SK-N-SH (cell line): Measurements from ENCODE around the gene FCER1G. TPM values are rescaled to one million over a fixed set of nuclear protein-coding genes. Genes with fewer than 3 reads are reported as not detected.

Experiments used
- CTCF ChIA-PET: fragments of 300-600, 350-600 bp; formaldehyde crosslinking; extraction: SDS; loops from one replicate; lab custom pipeline; 2021; lab: Yijun Ruan, JAX
- POLR2A ChIA-PET: fragments of 350-600 bp; sonication (Branson Sonifier 250); formaldehyde crosslinking; extraction: SDS; loops from one replicate; lab custom pipeline; 2020; ENCODE audit warnings: antibody characterized with exemption, inconsistent platforms; lab: Yijun Ruan, JAX
- DNase-seq: peaks from one replicate; pipeline ENCODE4 v3.0.0; 2012
- H2AFZ ChIP-seq: fragments of 200-600 bp; sonication (generic); 2 replicates; pipeline ENCODE4 v1.8.1; 2016; ENCODE audit warnings: antibody characterized with exemption, mild to moderate bottlenecking, low read depth
- H3F3A ChIP-seq: fragments of 200-600 bp; sonication (generic); replicated peaks from 2 replicates; pipeline ENCODE3; 2016; ENCODE audit warnings: antibody characterized with exemption, mild to moderate bottlenecking; ENCODE audit not compliant: insufficient read depth
- H3K27ac ChIP-seq, 2 experiments: fragments of 200-500 bp in 1 of 2; fragments of 200-600 bp in 1 of 2; sonication (Bioruptor generic) in 1 of 2; sonication (generic), shearing (Covaris generic) in 1 of 2; 2 replicates each; pipeline versions ENCODE4 v1.5.1 to v1.6.1; 2014 to 2016; ENCODE audit warnings: low read depth in 2 of 2, inconsistent platforms in 1 of 2, low read length in 1 of 2, mild to moderate bottlenecking in 1 of 2, mixed read lengths in 1 of 2
- H3K27me3 ChIP-seq: fragments of 200-600 bp; sonication (generic), shearing (Covaris generic); 2 replicates; pipeline ENCODE4 v1.6.1; 2016; ENCODE audit warnings: mixed run types; ENCODE audit not compliant: insufficient read depth
- H3K36me3 ChIP-seq, 2 experiments: fragments of 200-500 bp in 1 of 2; fragments of 200-600 bp in 1 of 2; sonication (Bioruptor generic) in 1 of 2; sonication (generic) in 1 of 2; replicated peaks in 1 of 2; 2 replicates each; pipeline versions ENCODE3 to v1.5.1; 2014 to 2016; ENCODE audit warnings: low read length in 1 of 2, mild to moderate bottlenecking in 1 of 2; ENCODE audit not compliant: insufficient read depth in 2 of 2, control insufficient read depth in 1 of 2
- H3K4me1 ChIP-seq, 2 experiments: fragments of 200-500 bp in 1 of 2; fragments of 200-600 bp in 1 of 2; sonication (Bioruptor generic) in 1 of 2; sonication (generic), shearing (Covaris generic) in 1 of 2; 2 replicates each; pipeline versions ENCODE4 v1.5.1 to v1.6.1; 2014 to 2016; ENCODE audit warnings: low read depth in 1 of 2, low read length in 1 of 2, mixed run types in 1 of 2; ENCODE audit not compliant: insufficient read depth in 2 of 2, control insufficient read depth in 1 of 2
- H3K4me2 ChIP-seq: fragments of 200-600 bp; sonication (generic), shearing (Covaris generic); 2 replicates; pipeline ENCODE4 v1.6.1; 2017; ENCODE audit warnings: mixed run types
- H3K4me3 ChIP-seq, 2 experiments: fragments of 200-500 bp in 1 of 2; fragments of 200-600 bp in 1 of 2; sonication (Bioruptor generic) in 1 of 2; sonication (generic), shearing (Covaris generic) in 1 of 2; 2 replicates each; pipeline versions ENCODE4 v1.5.1 to v1.8.1; 2014 to 2016; ENCODE audit warnings: low read depth in 2 of 2, inconsistent platforms in 1 of 2, low read length in 1 of 2, mild to moderate bottlenecking in 1 of 2, mixed read lengths in 1 of 2, moderate library complexity in 1 of 2
- H3K79me2 ChIP-seq: fragments of 200-600 bp; sonication (generic); 2 replicates; pipeline ENCODE4 v1.8.1; 2017; ENCODE audit warnings: mild to moderate bottlenecking; ENCODE audit not compliant: insufficient read depth
- H3K9ac ChIP-seq: fragments of 200-600 bp; sonication (generic); 2 replicates; pipeline ENCODE4 v1.6.1; 2017; ENCODE audit warnings: mixed run types
- H3K9me2 ChIP-seq: fragments of 200-600 bp; sonication (generic); 2 replicates; pipeline ENCODE4 v1.6.1; 2017; ENCODE audit warnings: mixed run types
- H3K9me3 ChIP-seq: fragments of 200-600 bp; sonication (generic); 2 replicates; pipeline ENCODE4 v1.6.1; 2017; ENCODE audit warnings: mixed run types, mild to moderate bottlenecking, moderate library complexity
- H4K20me1 ChIP-seq: fragments of 200-600 bp; sonication (generic); 2 replicates; pipeline ENCODE4 v1.6.1; 2017; ENCODE audit warnings: mild to moderate bottlenecking, mixed run types; ENCODE audit not compliant: insufficient read depth
- FOSL2 ChIP-seq: IDR thresholded peaks from 2 replicates; pipeline ENCODE4 v1.4.0; 2012; ENCODE audit warnings: low read depth, mild to moderate bottlenecking, moderate library complexity, borderline replicate concordance
- NFIC ChIP-seq: IDR thresholded peaks from 2 replicates; pipeline ENCODE4 v1.4.0; 2012; ENCODE audit warnings: borderline replicate concordance
- USF2 ChIP-seq: fragments of 150-350 bp; IDR thresholded peaks from 2 replicates; pipeline ENCODE4 v1.6.1; 2017; ENCODE audit warnings: antibody characterized with exemption, low read length, low read depth, borderline replicate concordance
- YY1 ChIP-seq: IDR thresholded peaks from 2 replicates; pipeline ENCODE4 v1.4.0; 2012; ENCODE audit warnings: low read depth, mild to moderate bottlenecking
- ZBTB33 ChIP-seq: IDR thresholded peaks from 2 replicates; pipeline ENCODE4 v1.4.0; 2012; ENCODE audit warnings: low read depth, borderline replicate concordance
- WGBS: methylation state at CpG from one replicate; pipeline ENCODE4 v1.1.6; 2017; ENCODE audit warnings: low lambda C conversion rate; 5-methylcytosine and 5-hydroxymethylcytosine counted together
- polyA plus RNA-seq, 3 experiments: library from polyadenylated mRNA; depleted of rRNA; stranded (reverse); fragments of >200 nt; gene quantifications; 2 replicates each; pipeline ENCODE4 v1.2.3, GENCODE V29; 2012
- TF ChIP-seq, protein P1 (sequence below): IDR thresholded peaks from 2 replicates; pipeline ENCODE4 v1.6.1; 2012; ENCODE audit warnings: mild to moderate bottlenecking, low read depth, low read length, moderate library complexity

The FCER1G gene
- polyA plus RNA-seq, 1 of the 3 experiments (the other 2 are of a cell fraction), result 0.61 TPM

DNA sequence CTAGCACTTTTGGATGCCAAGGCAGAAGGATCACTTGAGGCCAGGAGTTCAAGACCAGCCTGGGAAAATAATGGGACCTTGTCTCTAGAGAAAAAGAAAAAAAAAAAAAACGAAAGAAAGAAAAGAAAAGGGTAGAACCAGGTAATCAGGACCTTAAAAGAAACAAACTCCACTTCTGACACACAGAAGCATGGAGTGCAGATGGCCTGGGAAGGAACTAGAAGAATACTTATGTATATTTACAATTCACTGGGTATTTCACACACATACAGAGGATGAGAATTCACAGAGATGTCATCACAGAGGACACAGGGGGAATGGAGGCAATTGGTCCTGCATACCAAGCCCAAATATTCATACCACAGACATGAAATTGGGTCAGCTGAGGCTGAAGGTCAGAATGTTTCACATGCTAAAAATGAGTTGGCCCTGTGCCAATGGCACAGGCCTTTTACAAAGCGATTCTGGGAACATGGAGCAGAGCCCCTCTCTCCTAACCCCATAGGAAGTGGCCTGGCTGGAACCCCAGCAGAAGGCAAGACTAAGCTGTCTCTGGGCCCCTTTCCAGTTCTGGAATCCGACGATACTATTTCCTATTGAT lies 42.2 kb upstream of the FCER1G start:
- no peak overlapping the region; a peak in 1 of 4 replicates for H3K27ac ChIP-seq
- DNase-seq, result no peak
- H3K4me2 ChIP-seq, result no peak overlapping the region
- no peaks in the 10 kb centered on the region for H3K9me2 ChIP-seq
- no peaks in the 10 kb centered on the region for H3K9me3 ChIP-seq
- TF ChIP-seq, protein P1, sequence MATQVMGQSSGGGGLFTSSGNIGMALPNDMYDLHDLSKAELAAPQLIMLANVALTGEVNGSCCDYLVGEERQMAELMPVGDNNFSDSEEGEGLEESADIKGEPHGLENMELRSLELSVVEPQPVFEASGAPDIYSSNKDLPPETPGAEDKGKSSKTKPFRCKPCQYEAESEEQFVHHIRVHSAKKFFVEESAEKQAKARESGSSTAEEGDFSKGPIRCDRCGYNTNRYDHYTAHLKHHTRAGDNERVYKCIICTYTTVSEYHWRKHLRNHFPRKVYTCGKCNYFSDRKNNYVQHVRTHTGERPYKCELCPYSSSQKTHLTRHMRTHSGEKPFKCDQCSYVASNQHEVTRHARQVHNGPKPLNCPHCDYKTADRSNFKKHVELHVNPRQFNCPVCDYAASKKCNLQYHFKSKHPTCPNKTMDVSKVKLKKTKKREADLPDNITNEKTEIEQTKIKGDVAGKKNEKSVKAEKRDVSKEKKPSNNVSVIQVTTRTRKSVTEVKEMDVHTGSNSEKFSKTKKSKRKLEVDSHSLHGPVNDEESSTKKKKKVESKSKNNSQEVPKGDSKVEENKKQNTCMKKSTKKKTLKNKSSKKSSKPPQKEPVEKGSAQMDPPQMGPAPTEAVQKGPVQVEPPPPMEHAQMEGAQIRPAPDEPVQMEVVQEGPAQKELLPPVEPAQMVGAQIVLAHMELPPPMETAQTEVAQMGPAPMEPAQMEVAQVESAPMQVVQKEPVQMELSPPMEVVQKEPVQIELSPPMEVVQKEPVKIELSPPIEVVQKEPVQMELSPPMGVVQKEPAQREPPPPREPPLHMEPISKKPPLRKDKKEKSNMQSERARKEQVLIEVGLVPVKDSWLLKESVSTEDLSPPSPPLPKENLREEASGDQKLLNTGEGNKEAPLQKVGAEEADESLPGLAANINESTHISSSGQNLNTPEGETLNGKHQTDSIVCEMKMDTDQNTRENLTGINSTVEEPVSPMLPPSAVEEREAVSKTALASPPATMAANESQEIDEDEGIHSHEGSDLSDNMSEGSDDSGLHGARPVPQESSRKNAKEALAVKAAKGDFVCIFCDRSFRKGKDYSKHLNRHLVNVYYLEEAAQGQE, result no peak
- TF ChIP-seq NFIC, result peak; percentile 60
- ChIA-PET CTCF (no interaction called here), POLR2A (no interaction called here)
- peaks cover 17% of the 10 kb centered on the region for H3K79me2 ChIP-seq
- H3K27me3 ChIP-seq, result no peaks in the 10 kb centered on the region
- H3K4me3 ChIP-seq, result no peak overlapping the region
- WGBS, result 64% methylated on average over 4 of the region's 4 CpGs
- peaks cover 0 to 17% of the 10 kb centered on the region in 2 experiments; a peak in 1 of 4 replicates for H3K4me1 ChIP-seq
- H3K9ac ChIP-seq, result no peak overlapping the region
- H3K36me3 ChIP-seq, result peaks cover 37 to 61% of the 10 kb centered on the region in 2 experiments
- H4K20me1 ChIP-seq, result no peaks in the 10 kb centered on the region
- no peak overlapping the region for H2AFZ ChIP-seq
- H3F3A ChIP-seq, result no peaks in the 10 kb centered on the region

GRCh38 chr1:161173711-161174110 lies 41.4 kb upstream of the FCER1G start:
- no peak for DNase-seq
- CTCF ChIA-PET, result no interaction called here
- no peak overlapping the region for H3K4me3 ChIP-seq
- no peaks in the 10 kb centered on the region for H4K20me1 ChIP-seq
- no peak overlapping the region for H3K27ac ChIP-seq
- H3K4me2 ChIP-seq, result no peak overlapping the region
- H3K9ac ChIP-seq, result no peak overlapping the region
- no peaks in the 10 kb centered on the region for H3K9me3 ChIP-seq
- H3F3A ChIP-seq, result no peaks in the 10 kb centered on the region
- POLR2A ChIA-PET, result no interaction called here
- H3K36me3 ChIP-seq, result peaks cover 37 to 61% of the 10 kb centered on the region in 2 experiments
- TF ChIP-seq ZBTB33 (no peak), FOSL2 (no peak), YY1 (no peak), USF2 (no peak)
- TF ChIP-seq, protein P1, result no peak
- peaks cover 0 to 18% of the 10 kb centered on the region in 2 experiments; a peak in 1 of 4 replicates for H3K4me1 ChIP-seq
- 95% methylated on average over 11 of the region's 11 CpGs for WGBS
- peaks cover 17% of the 10 kb centered on the region for H3K79me2 ChIP-seq
- no peaks in the 10 kb centered on the region for H3K9me2 ChIP-seq
- H2AFZ ChIP-seq, result no peak overlapping the region
- no peaks in the 10 kb centered on the region for H3K27me3 ChIP-seq
